H1 (cell line): Measurements from ENCODE around the gene PITX1. TPM values are rescaled to one million over a fixed set of nuclear protein-coding genes. Genes with fewer than 3 reads are reported as not detected.

ENCODE experiments used
- CTCF ChIA-PET: fragments of 300-600 bp; sonication (Branson Sonifier 250); formaldehyde crosslinking; loops from one replicate; lab custom pipeline; 2021; ENCODE audit not compliant: partially characterized antibody; lab: Charles Lee
- POLR2A ChIA-PET: fragments of 300-600 bp; sonication (Branson Sonifier 250); formaldehyde crosslinking; loops from one replicate; lab custom pipeline; 2021; ENCODE audit warnings: inconsistent platforms; ENCODE audit not compliant: partially characterized antibody; lab: Charles Lee
- DNase-seq, 2 experiments: peaks; one replicate each; pipeline versions ENCODE4 v3.0.0 to v3.0.0-alpha.2; 2010 to 2022; ENCODE audit warnings: low spot score in 2 of 2, low read depth in 1 of 2, mixed read lengths in 1 of 2
- FAIRE-seq: peaks from 2 replicates; lab custom pipeline; 2011; peaks lifted over from hg19 to GRCh38; lab: Jason Lieb, UNC
- H2AFZ ChIP-seq: 2 replicates; pipeline ENCODE4 v1.8.1; 2012; ENCODE audit warnings: low read length, inconsistent platforms
- H2AK5ac ChIP-seq: 2 replicates; pipeline ENCODE4 v1.6.1; 2013; ENCODE audit warnings: low read depth, low read length
- H2BK120ac ChIP-seq: replicated peaks from 2 replicates; pipeline ENCODE3; 2013; ENCODE audit warnings: low read depth, low read length, inconsistent platforms
- H2BK12ac ChIP-seq: 2 replicates; pipeline ENCODE4 v1.6.1; 2013; ENCODE audit warnings: low read depth, low read length
- H2BK15ac ChIP-seq: 2 replicates; pipeline ENCODE4 v1.6.1; 2013; ENCODE audit warnings: low read length
- H2BK20ac ChIP-seq: 2 replicates; pipeline ENCODE4 v1.6.1; 2013; ENCODE audit warnings: low read length
- H2BK5ac ChIP-seq: 2 replicates; pipeline ENCODE4 v1.6.1; 2013; ENCODE audit warnings: low read depth, low read length
- H3K14ac ChIP-seq: 2 replicates; pipeline ENCODE4 v1.6.1; 2013; ENCODE audit warnings: inconsistent platforms; ENCODE audit not compliant: insufficient read length
- H3K18ac ChIP-seq: 2 replicates; pipeline ENCODE4 v1.6.1; 2013; ENCODE audit warnings: low read length; ENCODE audit errors: extremely low read depth
- H3K23ac ChIP-seq: 2 replicates; pipeline ENCODE4 v1.6.1; 2013; ENCODE audit warnings: inconsistent platforms; ENCODE audit not compliant: insufficient read length
- H3K23me2 ChIP-seq: 2 replicates; pipeline ENCODE4 v1.6.1; 2013; ENCODE audit warnings: low read depth, low read length
- H3K27ac ChIP-seq: 2 replicates; pipeline ENCODE4 v1.6.1; 2011; ENCODE audit warnings: low read depth, low read length, inconsistent platforms
- H3K27me3 ChIP-seq, 4 experiments: replicated peaks in 1 of 4; 1 replicate in 1 of 4; 2 replicates in 3 of 4; pipeline versions ENCODE4 v1.6.1 to v1.8.1; 2011 to 2013; ENCODE audit warnings: low read length in 3 of 4, mild to moderate bottlenecking in 3 of 4, inconsistent platforms in 2 of 4, mixed read lengths in 2 of 4, moderate library complexity in 1 of 4; ENCODE audit not compliant: control insufficient read depth in 3 of 4, insufficient read depth in 3 of 4; ENCODE audit errors: extremely low read depth in 1 of 4
- H3K36me3 ChIP-seq, 4 experiments: 2 replicates each; pipeline versions ENCODE4 v1.6.1 to v1.8.1; 2011 to 2013; ENCODE audit warnings: mild to moderate bottlenecking in 4 of 4, low read length in 3 of 4, moderate library complexity in 2 of 4, control low read depth in 1 of 4, inconsistent platforms in 1 of 4; ENCODE audit not compliant: insufficient read depth in 4 of 4, control insufficient read depth in 2 of 4
- H3K4ac ChIP-seq: replicated peaks from 2 replicates; pipeline ENCODE3; 2013; ENCODE audit warnings: low read length, low read depth, mixed read lengths, inconsistent platforms; ENCODE audit not compliant: insufficient read length
- H3K4me1 ChIP-seq, 4 experiments: replicated peaks in 1 of 4; 1 replicate in 1 of 4; 2 replicates in 3 of 4; pipeline versions ENCODE4 v1.6.1 to v1.8.1; 2011 to 2013; ENCODE audit warnings: low read length in 3 of 4, inconsistent platforms in 2 of 4, mixed read lengths in 1 of 4; ENCODE audit not compliant: insufficient read depth in 4 of 4, control insufficient read depth in 3 of 4
- H3K4me2 ChIP-seq, 2 experiments: 2 replicates each; pipeline versions ENCODE4 v1.6.1 to v1.8.1; 2011 to 2013; ENCODE audit warnings: low read depth in 2 of 2, low read length in 2 of 2, control low read depth in 1 of 2, inconsistent platforms in 1 of 2, mild to moderate bottlenecking in 1 of 2; ENCODE audit not compliant: insufficient read depth in 1 of 2
- H3K4me3 ChIP-seq, 4 experiments: fragments of 200-600, 300-600 bp in 1 of 4; sonication (generic), shearing (Covaris generic), sonication (Bioruptor Twin) in 1 of 4; 2 replicates each; pipeline versions ENCODE4 v1.5.1 to v1.8.1; 2011 to 2016; ENCODE audit warnings: low read length in 4 of 4, low read depth in 3 of 4, control low read depth in 2 of 4, inconsistent platforms in 2 of 4, mild to moderate bottlenecking in 2 of 4, mixed read lengths in 1 of 4, moderate library complexity in 1 of 4; ENCODE audit not compliant: insufficient read depth in 2 of 4; ENCODE audit errors: extremely low read depth in 1 of 4
- H3K56ac ChIP-seq: replicated peaks from 2 replicates; pipeline ENCODE3; 2013; ENCODE audit warnings: low read depth, mild to moderate bottlenecking, mixed read lengths, low read length, inconsistent platforms; ENCODE audit not compliant: insufficient read length
- H3K79me1 ChIP-seq: 2 replicates; pipeline ENCODE4 v1.6.1; 2013; ENCODE audit warnings: low read depth, low read length, control low read depth
- H3K79me2 ChIP-seq, 2 experiments: 2 replicates each; pipeline versions ENCODE4 v1.6.1 to v1.8.1; 2012 to 2013; ENCODE audit warnings: low read length in 2 of 2, mild to moderate bottlenecking in 2 of 2, inconsistent platforms in 1 of 2; ENCODE audit not compliant: insufficient read depth in 2 of 2, control insufficient read depth in 1 of 2
- H3K9ac ChIP-seq, 4 experiments: replicated peaks in 1 of 4; 1 replicate in 1 of 4; 2 replicates in 3 of 4; pipeline versions ENCODE4 v1.6.1 to v1.8.1; 2011 to 2013; ENCODE audit warnings: low read depth in 3 of 4, low read length in 3 of 4, control low read depth in 2 of 4, mild to moderate bottlenecking in 2 of 4, moderate library complexity in 2 of 4, inconsistent platforms in 1 of 4; ENCODE audit errors: extremely low read depth in 1 of 4
- H3K9me3 ChIP-seq, 2 experiments: 2 replicates each; pipeline versions ENCODE4 v1.6.1 to v1.8.1; 2012 to 2013; ENCODE audit warnings: mild to moderate bottlenecking in 2 of 2, moderate library complexity in 2 of 2, control low read depth in 1 of 2, inconsistent platforms in 1 of 2, low read depth in 1 of 2, low read length in 1 of 2, mixed read lengths in 1 of 2; ENCODE audit not compliant: insufficient read depth in 2 of 2
- H4K20me1 ChIP-seq, 2 experiments: replicated peaks in 1 of 2; 2 replicates each; pipeline versions ENCODE3 to v1.8.1; 2011 to 2013; ENCODE audit warnings: inconsistent platforms in 2 of 2, low read length in 2 of 2, mild to moderate bottlenecking in 1 of 2; ENCODE audit not compliant: insufficient read depth in 2 of 2, control insufficient read depth in 1 of 2
- H4K5ac ChIP-seq: 2 replicates; pipeline ENCODE4 v1.6.1; 2013; ENCODE audit warnings: low read length, low read depth, mixed read lengths, inconsistent platforms; ENCODE audit not compliant: insufficient read length
- H4K8ac ChIP-seq: 2 replicates; pipeline ENCODE4 v1.8.0; 2013; ENCODE audit warnings: mild to moderate bottlenecking, moderate library complexity, low read length, inconsistent platforms; ENCODE audit not compliant: insufficient read depth; ENCODE audit errors: extremely low read depth
- H4K91ac ChIP-seq: replicated peaks from 2 replicates; pipeline ENCODE3; 2013; ENCODE audit warnings: low read length, mixed read lengths, inconsistent platforms; ENCODE audit not compliant: insufficient read length
- CBX5 ChIP-seq: fragments of 300-800, 300-1000 bp; sonication (generic); IDR thresholded peaks from 2 replicates; pipeline ENCODE4 v1.7.1; 2016; ENCODE audit warnings: antibody characterized with exemption, low read length, low read depth
- E2F6 ChIP-seq: IDR thresholded peaks from 2 replicates; pipeline ENCODE4 v1.6.1; 2012; ENCODE audit warnings: inconsistent platforms
- KDM1A ChIP-seq: fragments of 200-600, 300-600 bp; sonication (generic); IDR thresholded peaks from 2 replicates; pipeline ENCODE4 v1.7.1; 2016; ENCODE audit warnings: mild to moderate bottlenecking, low read length, borderline replicate concordance
- KDM5A ChIP-seq: fragments of 200-600 bp; IDR thresholded peaks from 2 replicates; pipeline ENCODE4 v1.7.1; 2012; ENCODE audit warnings: mild to moderate bottlenecking, low read length, inconsistent platforms, mixed read lengths
- MAX ChIP-seq: IDR thresholded peaks from 2 replicates; pipeline ENCODE4 v1.6.1; 2012; ENCODE audit warnings: inconsistent platforms
- PHF8 ChIP-seq: fragments of 200-600 bp; sonication (generic); conservative IDR thresholded peaks from 2 replicates; pipeline ENCODE4 v1.7.1; 2012; ENCODE audit warnings: low read depth, mild to moderate bottlenecking, inconsistent platforms, low read length, moderate library complexity
- RNF2 ChIP-seq: fragments of 200-900, 300-1000 bp; sonication (generic); IDR thresholded peaks from 2 replicates; pipeline ENCODE4 v1.7.1; 2016; ENCODE audit warnings: borderline replicate concordance, low read depth, mild to moderate bottlenecking, antibody characterized with exemption, low read length; ENCODE audit not compliant: poor library complexity, severe bottlenecking; ENCODE audit errors: missing control alignments
- SAP30 ChIP-seq: fragments of 300-600 bp; sonication (generic); IDR thresholded peaks from 2 replicates; pipeline ENCODE4 v1.7.1; 2012; ENCODE audit warnings: low read length, moderate library complexity, mild to moderate bottlenecking, inconsistent platforms; ENCODE audit not compliant: insufficient read depth, insufficient replicate concordance
- SUZ12 ChIP-seq: fragments of 200-600 bp; sonication (generic); IDR thresholded peaks from 2 replicates; pipeline ENCODE4 v1.6.1; 2012; ENCODE audit warnings: mild to moderate bottlenecking, inconsistent platforms, low read length, moderate library complexity, mixed read lengths
- TBP ChIP-seq: IDR thresholded peaks from 2 replicates; pipeline ENCODE4 v1.6.1; 2011; ENCODE audit warnings: low read depth, low read length, improper control_type of control experiment
- WGBS, 2 experiments: shearing (Covaris generic) in 1 of 2; methylation state at CpG; one replicate each; pipeline versions ENCODE4 v1.1.6 to v1.1.7; 2013 to 2015; ENCODE audit warnings: low lambda C conversion rate in 2 of 2, mixed read lengths in 2 of 2, inconsistent platforms in 1 of 2, low coverage in 1 of 2, missing lambda C conversion rate in 1 of 2; ENCODE audit not compliant: insufficient replicate concordance in 2 of 2, insufficient coverage in 1 of 2, insufficient read length in 1 of 2; ENCODE audit errors: extremely low coverage in 1 of 2, missing lambda C conversion rate in 1 of 2; 5-methylcytosine and 5-hydroxymethylcytosine counted together
- polyA plus RNA-seq, 7 experiments: library from polyadenylated mRNA; depleted of rRNA in 3 of 7; stranded (reverse) in 5 of 7; unstranded in 2 of 7; fragments of >200 nt in 5 of 7; fragments of 200-250 nt in 2 of 7; gene quantifications; 1 replicate in 5 of 7; 2 replicates in 1 of 7; 4 replicates in 1 of 7; pipeline versions ENCODE4 v1.2.1 to v1.2.3, GENCODE V29; 2011 to 2013; ENCODE audit warnings: missing spikeins in 2 of 7, mixed read lengths in 2 of 7
- total RNA-seq: library from RNA; stranded (reverse); fragmentation: NEBNext Ultra II Directional; extraction: Animal tissue kit (Norgen Biotek cat#: 25700); gene quantifications from 2 replicates; pipeline ENCODE4 v1.2.1, GENCODE V29; 2021

Gene PITX1
- total and polyA plus RNA-seq, 2 of the 8 experiments (the other 6 are each of a cell fraction or from before 2014, with no cell fraction given), result 0.03 TPM; not detected in 1

DNA sequence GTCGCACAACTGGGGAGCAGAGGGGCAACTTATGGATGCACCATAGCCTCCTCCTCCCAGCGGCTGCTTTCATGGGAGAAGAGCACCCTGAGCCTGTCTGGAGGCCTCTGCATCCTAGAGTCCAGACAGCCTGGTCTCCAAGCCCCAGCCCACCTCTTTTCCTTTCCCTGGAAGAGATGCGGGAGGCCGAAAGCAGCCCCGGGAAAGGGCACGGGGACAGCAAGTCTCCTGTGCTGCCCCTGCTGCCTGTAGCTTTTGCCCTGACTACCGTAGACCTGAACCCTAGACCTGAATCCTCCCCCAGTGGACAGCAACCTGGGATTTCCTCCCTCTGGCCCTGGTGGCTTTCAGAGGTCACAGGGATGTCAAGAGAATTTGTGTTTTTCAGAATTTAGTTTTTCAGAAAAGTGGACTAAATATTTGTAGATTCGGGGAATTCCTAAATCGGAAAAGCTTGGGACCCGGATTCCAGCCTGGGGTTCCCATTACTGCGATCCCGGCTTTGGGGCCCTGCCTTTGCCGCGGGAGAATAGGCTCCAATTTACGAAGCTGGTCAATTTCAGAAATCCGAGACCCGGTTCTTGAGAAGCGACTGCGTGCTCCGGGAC, 4.3 kb upstream of the PITX1 start:
- H4K91ac ChIP-seq, result no peak overlapping the region
- no peak overlapping the region for H3K56ac ChIP-seq
- H3K79me1 ChIP-seq, result 0 out of 2 replicates have a peak, but pooled peaks cover 2% of the 10 kb centered on the region
- peak overlapping the region; percentile 32 for H3K18ac ChIP-seq
- H3K4ac ChIP-seq, result no peak overlapping the region
- H2BK12ac ChIP-seq, result 0 out of 2 replicates have a peak overlapping the region, but pooled peaks have one; percentile 43
- peaks cover 14% of the 10 kb centered on the region; the same call in 1 of the 2 replicates for H3K23me2 ChIP-seq
- H2BK5ac ChIP-seq, result 0 out of 2 replicates have a peak overlapping the region, but pooled peaks have one; percentile 12
- FAIRE-seq, result no peak
- no peak overlapping the region for H3K9ac ChIP-seq
- no peaks in the 10 kb centered on the region for H3K9me3 ChIP-seq
- peak overlapping the region; percentile 72; the same call in 1 of the 2 replicates for H2BK15ac ChIP-seq
- peaks cover 96 to 99% (median 98%) of the 10 kb centered on the region in 4 experiments for H3K27me3 ChIP-seq
- no peak overlapping the region for H3K23ac ChIP-seq
- no peak overlapping the region for H2AK5ac ChIP-seq
- no peak overlapping the region for H4K5ac ChIP-seq
- H3K4me3 ChIP-seq, result no peak overlapping the region
- no peak overlapping the region for H3K14ac ChIP-seq
- no peaks in the 10 kb centered on the region for H3K79me2 ChIP-seq
- H4K20me1 ChIP-seq, result peaks cover 35 to 47% of the 10 kb centered on the region in 2 experiments
- ChIA-PET POLR2A (interaction anchor here (2.5 to 4.0 kb wide), 2 partner anchors 8 to 13 kb away, joined by 6 to 20 read pairs; no protein-coding TSS in a partner anchor), CTCF (interaction anchor here (0.8 to 2.6 kb wide), 5 partner anchors 11 to 151 kb away, joined by 4 to 10 read pairs (median 8); no protein-coding TSS in a partner anchor)
- DNase-seq, result no peak
- no peak overlapping the region; a peak in 2 of 4 replicates for H3K4me2 ChIP-seq
- peaks cover 3 to 34% (median 19%) of the 10 kb centered on the region in 4 experiments; a peak in 6 of 7 replicates for H3K4me1 ChIP-seq
- H3K36me3 ChIP-seq, result peaks cover 0 to 9% (median 0%) of the 10 kb centered on the region in 4 experiments; a peak in 1 of 8 replicates
- no peak overlapping the region for H4K8ac ChIP-seq
- WGBS, 2 experiments, result 15% methylated on average over 18 of the region's 20 CpGs; no CpG with 5 or more reads in 1 of the 2 experiments
- no peak overlapping the region for H2AFZ ChIP-seq
- H3K27ac ChIP-seq, result no peak overlapping the region
- no peak overlapping the region for H2BK20ac ChIP-seq
- H2BK120ac ChIP-seq, result no peak overlapping the region
- TF ChIP-seq E2F6, result no peak
- no peak for TF ChIP-seq SAP30
- no peak for TF ChIP-seq CBX5
- no peak for TF ChIP-seq PHF8
- no peak for TF ChIP-seq KDM1A
- no peak for TF ChIP-seq RNF2
- peak; percentile 78 for TF ChIP-seq SUZ12
- TF ChIP-seq MAX, result no peak
- TF ChIP-seq TBP, result no peak
- no peak for TF ChIP-seq KDM5A
